ENCODE data around the gene TSHZ1. TPM values are rescaled to one million over a fixed set of nuclear protein-coding genes. Genes with fewer than 3 reads are reported as not detected.
"Not testable (repeated sequence)": the region's sequence is repeated elsewhere in the genome, so short reads cannot be mapped to it uniquely, and the experiment has no call there.

TSHZ1 gene
- total RNA-seq, 2 donors from 2014 or later = 14.5 to 19.4 TPM

GRCh38 chr18:75322206-75322605 is 111.6 kb downstream of the TSHZ1 start:
- peaks cover 0 to 15% of the 10 kb centered on the region in 2 donors for H3K9me3 ChIP-seq
- DNase-seq (ENCODE audit: low spot score) = no peak

GRCh38 chr18:75323821-75324585 is 113.4 kb downstream of the TSHZ1 start:
- H3K4me3 ChIP-seq = no peak overlapping the region
- no peak overlapping the region for H3K27ac ChIP-seq
- no peak for DNase-seq (ENCODE audit: low spot score)
- H3K27me3 ChIP-seq = no peaks in the 10 kb centered on the region
- H3K9me3 ChIP-seq = peaks cover 0 to 25% of the 10 kb centered on the region in 2 donors
- H3K4me1 ChIP-seq = no peaks in the 10 kb centered on the region
- H3K36me3 ChIP-seq = no peaks in the 10 kb centered on the region
- TF ChIP-seq CTCF (IDR thresholded peaks at IDR 0.05) = no peak

More at GRCh38 chr18:75322206-75322605, 111.6 kb downstream of the TSHZ1 start:
- H3K27me3 ChIP-seq = no peaks in the 10 kb centered on the region
- H3K4me1 ChIP-seq = no peaks in the 10 kb centered on the region
- no peak overlapping the region for H3K4me3 ChIP-seq
- no peak for TF ChIP-seq CTCF (IDR thresholded peaks at IDR 0.05)
- H3K27ac ChIP-seq = no peak overlapping the region
- H3K36me3 ChIP-seq = no peaks in the 10 kb centered on the region

- Histone ChIP-seq H3K27me3 (no peaks in the 10 kb centered on the region), H3K27ac (no peak overlapping the region), H3K36me3 (no peaks in the 10 kb centered on the region), H3K4me3 (no peak overlapping the region), H3K4me1 (no peaks in the 10 kb centered on the region), H3K9me3 (peaks cover 0 to 25% of the 10 kb centered on the region in 2 donors)
- TF ChIP-seq CTCF (IDR thresholded peaks at IDR 0.05) = no peak
- DNase-seq (ENCODE audit: low spot score) = no peak
These were observed 114.2 kb downstream of the TSHZ1 start for GRCh38 chr18:75324686-75325257.

GRCh38 chr18:75329753-75330152 is 119.2 kb downstream of the TSHZ1 start:
- not testable (repeated sequence) for H3K4me1 ChIP-seq; H3K27me3 ChIP-seq; DNase-seq (ENCODE audit: low spot score); H3K27ac ChIP-seq; H3K36me3 ChIP-seq; H3K4me3 ChIP-seq
- H3K9me3 ChIP-seq = peaks cover 0 to 25% of the 10 kb centered on the region in 2 donors

GRCh38 chr18:75330308-75330707 is 119.7 kb downstream of the TSHZ1 start:
- H3K36me3 ChIP-seq = no peaks in the 10 kb centered on the region
- no peak overlapping the region for H3K4me3 ChIP-seq
- no peak overlapping the region for H3K27ac ChIP-seq
- peaks cover 0 to 25% of the 10 kb centered on the region in 2 donors for H3K9me3 ChIP-seq
- no peaks in the 10 kb centered on the region for H3K27me3 ChIP-seq
- no peak for TF ChIP-seq CTCF (IDR thresholded peaks at IDR 0.05)
- DNase-seq (ENCODE audit: low spot score) = no peak
- no peaks in the 10 kb centered on the region for H3K4me1 ChIP-seq

- Histone ChIP-seq H3K4me3 (no peak overlapping the region), H3K9me3 (no peaks in the 10 kb centered on the region), H3K27ac (no peak overlapping the region), H3K27me3 (no peaks in the 10 kb centered on the region), H3K36me3 (no peaks in the 10 kb centered on the region), H3K4me1 (no peaks in the 10 kb centered on the region)
- DNase-seq (ENCODE audit: low spot score) = no peak
- no peak for TF ChIP-seq CTCF (IDR thresholded peaks at IDR 0.05)
These were observed 124.3 kb downstream of the TSHZ1 start for GRCh38 chr18:75334869-75335268.

Measured in right atrium auricular region (tissue), 2 donors.